HCT116 (cell line): ENCODE results near the gene C14orf39. TPM values are rescaled to one million over a fixed set of nuclear protein-coding genes. Genes with fewer than 3 reads are reported as not detected.

Experiments used
- ATAC-seq: fragments of 200-7000 bp; cut with Tn5 transposase; 2 replicates; pipeline ENCODE4 v1.9.1; 2020; ENCODE audit warnings: mild to moderate bottlenecking, moderate library complexity
- BruUV-seq: library from RNA; stranded (reverse); fragments of 400-500 nt; replicated peaks from 2 replicates; lab custom pipeline; 2021; lab: Mats Ljungman, UMichigan
- CTCF ChIA-PET: fragments of 300-600 bp; sonication (Branson Sonifier 250); formaldehyde crosslinking; loops from one replicate; lab custom pipeline; 2021; ENCODE audit warnings: antibody characterized with exemption; lab: Charles Lee
- POLR2A ChIA-PET: fragments of 300-600, 350-600 bp; sonication (Branson Sonifier 250); formaldehyde crosslinking; loops from one replicate; lab custom pipeline; 2021; ENCODE audit warnings: antibody characterized with exemption; lab: Charles Lee
- RAD21 ChIA-PET, 2 experiments: fragments of 300-600 bp; sonication (Branson Sonifier 250); formaldehyde crosslinking; loops; one replicate each; lab custom pipeline; 2023; ENCODE audit warnings: low total read pairs in 2 of 2; ENCODE audit not compliant: uncharacterized antibody in 2 of 2, unreplicated experiment in 2 of 2, low non-redundant PET in 1 of 2; lab: Charles Lee
- DNase-seq: peaks from one replicate; pipeline ENCODE4 v3.0.0-alpha.2; 2010; ENCODE audit warnings: low read depth, low spot score
- H2AFZ ChIP-seq: fragments of 200-600 bp; shearing (Covaris generic), sonication (generic); 2 replicates; pipeline ENCODE4 v1.6.1; 2017; ENCODE audit warnings: low read depth, mixed run types, mixed read lengths, antibody characterized with exemption, low read length; ENCODE audit not compliant: poor library complexity, severe bottlenecking
- H3K27ac ChIP-seq: 2 replicates; pipeline ENCODE4 v1.5.1; 2012; ENCODE audit warnings: low read depth, low read length
- H3K27me3 ChIP-seq: fragments of 200-600 bp; sonication (generic); 2 replicates; pipeline ENCODE4 v1.6.1; 2016; ENCODE audit warnings: mixed run types, low read length, mixed read lengths; ENCODE audit not compliant: insufficient read depth
- H3K36me3 ChIP-seq, 2 experiments: fragments of 200-500 bp in 1 of 2; fragments of 200-600 bp in 1 of 2; sonication (Bioruptor generic) in 1 of 2; sonication (generic) in 1 of 2; 2 replicates each; pipeline versions ENCODE4 v1.5.1 to v1.6.1; 2014 to 2016; ENCODE audit warnings: low read length in 2 of 2, inconsistent platforms in 1 of 2, mixed read lengths in 1 of 2, mixed run types in 1 of 2; ENCODE audit not compliant: insufficient read depth in 2 of 2, control insufficient read depth in 1 of 2
- H3K4me1 ChIP-seq, 2 experiments: fragments of 200-600 bp in 1 of 2; sonication (generic) in 1 of 2; 2 replicates each; pipeline versions ENCODE4 v1.5.1 to v1.6.1; 2012 to 2017; ENCODE audit warnings: low read length in 2 of 2, inconsistent platforms in 1 of 2, mild to moderate bottlenecking in 1 of 2, mixed read lengths in 1 of 2, mixed run types in 1 of 2, moderate library complexity in 1 of 2; ENCODE audit not compliant: insufficient read depth in 2 of 2, control insufficient read depth in 1 of 2
- H3K4me2 ChIP-seq: fragments of 200-600 bp; sonication (generic); 2 replicates; pipeline ENCODE4 v1.6.1; 2017; ENCODE audit warnings: mixed run types, low read length, mixed read lengths
- H3K4me3 ChIP-seq, 2 experiments: fragments of 200-600 bp in 1 of 2; sonication (generic) in 1 of 2; replicated peaks in 1 of 2; 2 replicates each; pipeline ENCODE4 v1.5.1; 2011 to 2016; ENCODE audit warnings: low read length in 2 of 2, control low read depth in 1 of 2, low read depth in 1 of 2, mild to moderate bottlenecking in 1 of 2, mixed read lengths in 1 of 2, mixed run types in 1 of 2
- H3K79me2 ChIP-seq: fragments of 200-600 bp; sonication (generic); 2 replicates; pipeline ENCODE4 v1.6.1; 2017; ENCODE audit warnings: mild to moderate bottlenecking, mixed run types, low read length, moderate library complexity, mixed read lengths; ENCODE audit not compliant: insufficient read depth
- H3K9ac ChIP-seq: fragments of 200-600 bp; sonication (generic); 2 replicates; pipeline ENCODE4 v1.6.1; 2016; ENCODE audit warnings: low read length, mixed read lengths
- H3K9me2 ChIP-seq: fragments of 200-600 bp; sonication (generic), shearing (Covaris generic); 2 replicates; pipeline ENCODE4 v1.6.1; 2017; ENCODE audit warnings: mixed run types, mild to moderate bottlenecking, moderate library complexity; ENCODE audit not compliant: insufficient read depth
- H3K9me3 ChIP-seq, 2 experiments: fragments of 200-500 bp in 1 of 2; fragments of 200-600 bp in 1 of 2; sonication (Bioruptor generic) in 1 of 2; sonication (generic) in 1 of 2; 2 replicates each; pipeline ENCODE4 v1.6.1; 2014 to 2017; ENCODE audit warnings: low read length in 2 of 2, mixed read lengths in 2 of 2, inconsistent platforms in 1 of 2, low read depth in 1 of 2, mild to moderate bottlenecking in 1 of 2, mixed run types in 1 of 2, moderate library complexity in 1 of 2; ENCODE audit not compliant: control insufficient read depth in 1 of 2, insufficient read depth in 1 of 2
- H4K20me1 ChIP-seq: fragments of 200-600 bp; sonication (generic), shearing (Covaris generic); 2 replicates; pipeline ENCODE4 v1.6.1; 2017; ENCODE audit warnings: mixed run types, mild to moderate bottlenecking, moderate library complexity; ENCODE audit not compliant: insufficient read depth
- CBX3 ChIP-seq: IDR thresholded peaks from 2 replicates; pipeline ENCODE4 v1.6.1; 2012; ENCODE audit warnings: low read depth
- CEBPB ChIP-seq: IDR thresholded peaks from 2 replicates; pipeline ENCODE4 v1.6.1; 2012; ENCODE audit warnings: low read depth
- ELF1 ChIP-seq: IDR thresholded peaks from 2 replicates; pipeline ENCODE4 v1.6.1; 2012; ENCODE audit warnings: low read depth, borderline replicate concordance
- EZH2 ChIP-seq: fragments of 200-600 bp; sonication (generic); IDR thresholded peaks from 2 replicates; pipeline ENCODE4 v1.6.1; 2017; ENCODE audit warnings: antibody characterized with exemption, mixed run types
- JUND ChIP-seq: IDR thresholded peaks from 2 replicates; pipeline ENCODE4 v1.6.1; 2012
- MAX ChIP-seq: IDR thresholded peaks from 2 replicates; pipeline ENCODE4 v1.6.1; 2012
- POLR2A ChIP-seq: IDR thresholded peaks from 2 replicates; pipeline ENCODE4 v1.7.0; 2011; ENCODE audit warnings: borderline replicate concordance; ENCODE audit not compliant: insufficient read depth, insufficient read length; ENCODE audit errors: extremely low read depth
- POLR2AphosphoS5 ChIP-seq: IDR thresholded peaks from 2 replicates; pipeline ENCODE4 v1.6.1; 2011; ENCODE audit warnings: mild to moderate bottlenecking, low read depth, low read length, moderate library complexity
- RAD21 ChIP-seq: IDR thresholded peaks from 2 replicates; pipeline ENCODE4 v1.6.1; 2012; ENCODE audit warnings: low read depth, mild to moderate bottlenecking
- SIN3A ChIP-seq: IDR thresholded peaks from 2 replicates; pipeline ENCODE4 v1.6.1; 2012; ENCODE audit warnings: low read depth
- SRF ChIP-seq: IDR thresholded peaks from 2 replicates; pipeline ENCODE4 v1.6.1; 2012; ENCODE audit warnings: low read depth
- TCF7L2 ChIP-seq: IDR thresholded peaks from 2 replicates; pipeline ENCODE4 v1.7.0; 2011; ENCODE audit warnings: borderline replicate concordance, inconsistent platforms; ENCODE audit not compliant: insufficient read depth, insufficient read length; ENCODE audit errors: extremely low read depth
- YY1 ChIP-seq: IDR thresholded peaks from 2 replicates; pipeline ENCODE4 v1.6.1; 2011; ENCODE audit warnings: low read length, low read depth, moderate library complexity, mild to moderate bottlenecking; ENCODE audit not compliant: insufficient replicate concordance; ENCODE audit errors: extremely low read depth
- ZFX ChIP-seq: fragments of 450-650 bp; IDR thresholded peaks from 2 replicates; pipeline ENCODE4 v1.6.1; 2017
- ZNF274 ChIP-seq: fragments of 200-500 bp; sonication (Bioruptor generic); IDR thresholded peaks from 2 replicates; pipeline ENCODE4 v1.6.1; 2014; ENCODE audit warnings: mild to moderate bottlenecking, low read depth, low read length, inconsistent platforms
- intact Hi-C: fragments of 100-400 bp; cut with micrococcal nuclease; formaldehyde crosslinking; loops from 2 replicates; pipeline ENCODE4 v1.10.0; 2022
- total RNA-seq: library from RNA; stranded (reverse); gene quantifications from one replicate; pipeline ENCODE4 v1.2.1, GENCODE V29; 2021; ENCODE audit not compliant: unreplicated experiment
- TF ChIP-seq, protein P1 (sequence below): IDR thresholded peaks from 2 replicates; pipeline ENCODE4 v1.6.1; 2011; ENCODE audit warnings: mild to moderate bottlenecking, low read length, moderate library complexity; ENCODE audit not compliant: insufficient replicate concordance; ENCODE audit errors: extremely low read depth
- TF ChIP-seq, protein P2 (sequence below): IDR thresholded peaks from 2 replicates; pipeline ENCODE4 v1.6.1; 2012; ENCODE audit warnings: low read depth

The C14orf39 gene
- total RNA-seq, 1 experiment from 2014 or later, result not detected

GRCh38 chr14:60510254-60510950, 24.5 kb upstream of the C14orf39 start (continued):
- TF ChIP-seq TCF7L2 (no peak), YY1 (no peak)
- TF ChIP-seq, protein P1, sequence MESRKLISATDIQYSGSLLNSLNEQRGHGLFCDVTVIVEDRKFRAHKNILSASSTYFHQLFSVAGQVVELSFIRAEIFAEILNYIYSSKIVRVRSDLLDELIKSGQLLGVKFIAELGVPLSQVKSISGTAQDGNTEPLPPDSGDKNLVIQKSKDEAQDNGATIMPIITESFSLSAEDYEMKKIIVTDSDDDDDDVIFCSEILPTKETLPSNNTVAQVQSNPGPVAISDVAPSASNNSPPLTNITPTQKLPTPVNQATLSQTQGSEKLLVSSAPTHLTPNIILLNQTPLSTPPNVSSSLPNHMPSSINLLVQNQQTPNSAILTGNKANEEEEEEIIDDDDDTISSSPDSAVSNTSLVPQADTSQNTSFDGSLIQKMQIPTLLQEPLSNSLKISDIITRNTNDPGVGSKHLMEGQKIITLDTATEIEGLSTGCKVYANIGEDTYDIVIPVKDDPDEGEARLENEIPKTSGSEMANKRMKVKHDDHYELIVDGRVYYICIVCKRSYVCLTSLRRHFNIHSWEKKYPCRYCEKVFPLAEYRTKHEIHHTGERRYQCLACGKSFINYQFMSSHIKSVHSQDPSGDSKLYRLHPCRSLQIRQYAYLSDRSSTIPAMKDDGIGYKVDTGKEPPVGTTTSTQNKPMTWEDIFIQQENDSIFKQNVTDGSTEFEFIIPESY, result no peak
- TF ChIP-seq, all 23 proteins: peak for 0

DNA sequence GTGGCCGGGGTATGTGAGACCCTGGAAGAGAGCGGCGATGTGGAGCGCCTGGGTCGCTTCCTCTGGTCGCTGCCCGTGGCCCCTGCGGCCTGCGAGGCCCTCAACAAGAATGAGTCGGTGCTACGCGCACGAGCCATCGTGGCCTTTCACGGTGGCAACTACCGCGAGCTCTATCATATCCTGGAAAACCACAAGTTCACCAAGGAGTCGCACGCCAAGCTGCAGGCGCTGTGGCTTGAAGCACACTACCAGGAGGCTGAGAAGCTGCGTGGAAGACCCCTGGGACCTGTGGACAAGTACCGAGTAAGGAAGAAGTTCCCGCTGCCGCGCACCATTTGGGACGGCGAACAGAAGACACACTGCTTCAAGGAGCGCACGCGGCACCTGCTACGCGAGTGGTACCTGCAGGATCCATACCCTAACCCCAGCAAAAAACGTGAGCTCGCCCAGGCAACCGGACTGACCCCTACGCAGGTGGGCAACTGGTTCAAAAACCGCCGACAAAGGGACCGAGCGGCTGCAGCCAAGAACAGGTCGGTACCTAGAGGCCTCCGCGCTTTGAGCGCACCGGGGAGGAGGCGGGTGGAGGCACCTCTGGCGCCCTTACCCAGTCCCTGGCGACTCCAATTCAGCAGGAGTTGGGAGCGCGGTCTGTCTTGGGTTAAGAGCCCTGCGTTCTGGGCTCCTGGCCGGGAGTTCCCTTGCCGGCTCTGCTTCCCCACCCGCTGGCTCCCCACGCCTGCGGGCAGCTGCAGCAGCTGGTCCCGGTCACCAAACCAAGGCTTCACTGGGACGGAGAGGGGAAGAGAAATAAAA, 23.8 kb upstream of the C14orf39 start:
- H3K4me3 ChIP-seq, result no peak overlapping the region
- H3K27ac ChIP-seq, result no peak overlapping the region
- DNase-seq (no peak), ATAC-seq (no peak)
- 0 out of 2 replicates have a peak, but pooled peaks cover 7% of the 10 kb centered on the region for H3K27me3 ChIP-seq
- H3K36me3 ChIP-seq, result no peaks in the 10 kb centered on the region
- H3K79me2 ChIP-seq, result no peaks in the 10 kb centered on the region
- no peak overlapping the region for H3K4me2 ChIP-seq
- BruUV-seq, result no TSS peak
- H4K20me1 ChIP-seq, result no peaks in the 10 kb centered on the region
- no peaks in the 10 kb centered on the region for H3K4me1 ChIP-seq
- no peak overlapping the region for H2AFZ ChIP-seq
- H3K9me2 ChIP-seq, result no peaks in the 10 kb centered on the region
- CTCF ChIA-PET, result no interaction called here
- no peak overlapping the region for H3K9ac ChIP-seq
- RAD21 ChIA-PET, result no interaction called here
- POLR2A ChIA-PET, result no interaction called here
- no peaks in the 10 kb centered on the region for H3K9me3 ChIP-seq
- intact Hi-C loops, result no loop called here
- TF ChIP-seq YY1 (no peak), TCF7L2 (no peak), RAD21 (no peak), SRF (no peak), ELF1 (no peak), CEBPB (no peak), MAX (no peak), JUND (no peak), CBX3 (no peak), EZH2 (no peak), POLR2AphosphoS5 (no peak), POLR2A (no peak), SIN3A (no peak), ZFX (no peak), ZNF274 (no peak)
- TF ChIP-seq, protein P2, sequence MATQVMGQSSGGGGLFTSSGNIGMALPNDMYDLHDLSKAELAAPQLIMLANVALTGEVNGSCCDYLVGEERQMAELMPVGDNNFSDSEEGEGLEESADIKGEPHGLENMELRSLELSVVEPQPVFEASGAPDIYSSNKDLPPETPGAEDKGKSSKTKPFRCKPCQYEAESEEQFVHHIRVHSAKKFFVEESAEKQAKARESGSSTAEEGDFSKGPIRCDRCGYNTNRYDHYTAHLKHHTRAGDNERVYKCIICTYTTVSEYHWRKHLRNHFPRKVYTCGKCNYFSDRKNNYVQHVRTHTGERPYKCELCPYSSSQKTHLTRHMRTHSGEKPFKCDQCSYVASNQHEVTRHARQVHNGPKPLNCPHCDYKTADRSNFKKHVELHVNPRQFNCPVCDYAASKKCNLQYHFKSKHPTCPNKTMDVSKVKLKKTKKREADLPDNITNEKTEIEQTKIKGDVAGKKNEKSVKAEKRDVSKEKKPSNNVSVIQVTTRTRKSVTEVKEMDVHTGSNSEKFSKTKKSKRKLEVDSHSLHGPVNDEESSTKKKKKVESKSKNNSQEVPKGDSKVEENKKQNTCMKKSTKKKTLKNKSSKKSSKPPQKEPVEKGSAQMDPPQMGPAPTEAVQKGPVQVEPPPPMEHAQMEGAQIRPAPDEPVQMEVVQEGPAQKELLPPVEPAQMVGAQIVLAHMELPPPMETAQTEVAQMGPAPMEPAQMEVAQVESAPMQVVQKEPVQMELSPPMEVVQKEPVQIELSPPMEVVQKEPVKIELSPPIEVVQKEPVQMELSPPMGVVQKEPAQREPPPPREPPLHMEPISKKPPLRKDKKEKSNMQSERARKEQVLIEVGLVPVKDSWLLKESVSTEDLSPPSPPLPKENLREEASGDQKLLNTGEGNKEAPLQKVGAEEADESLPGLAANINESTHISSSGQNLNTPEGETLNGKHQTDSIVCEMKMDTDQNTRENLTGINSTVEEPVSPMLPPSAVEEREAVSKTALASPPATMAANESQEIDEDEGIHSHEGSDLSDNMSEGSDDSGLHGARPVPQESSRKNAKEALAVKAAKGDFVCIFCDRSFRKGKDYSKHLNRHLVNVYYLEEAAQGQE, result no peak
